Measurements from ENCODE around the gene PCDHB14. TPM values are rescaled to one million over a fixed set of nuclear protein-coding genes. Genes with fewer than 3 reads are reported as not detected.
"Not testable (repeated sequence)": the region's sequence is repeated elsewhere in the genome, so short reads cannot be mapped to it uniquely, and the experiment has no call there.

The PCDHB14 gene
- total RNA-seq (6.2 TPM), polyA plus RNA-seq (ENCODE audit: insufficient read depth, low read depth, low replicate concordance) (2.0 TPM)
- long read RNA-seq, donor 1, full-length matches to known transcripts = 16 of 16 reads
- long read RNA-seq, donor 1, partial matches to known transcripts = 0 of 16 reads
- long read RNA-seq, donor 1, other reads (novel, unspliced or antisense) = 0 of 16 reads
- long read RNA-seq, donor 2, full-length matches to known transcripts = 7 of 7 reads
- long read RNA-seq, donor 2, partial matches to known transcripts = 0 of 7 reads
- long read RNA-seq, donor 2, other reads (novel, unspliced or antisense) = 0 of 7 reads
- long read RNA-seq, donor 3, full-length matches to known transcripts = 8 of 8 reads
- long read RNA-seq, donor 3, partial matches to known transcripts = 0 of 8 reads
- long read RNA-seq, donor 3, other reads (novel, unspliced or antisense) = 0 of 8 reads
- long read RNA-seq, donor 4, full-length matches to known transcripts = 2 of 2 reads
- long read RNA-seq, donor 4, partial matches to known transcripts = 0 of 2 reads
- long read RNA-seq, donor 4, other reads (novel, unspliced or antisense) = 0 of 2 reads
- long read RNA-seq, donor 5 = 0 reads
- long read RNA-seq, donor 6 = 0 reads
- long read RNA-seq, donor 7, full-length matches to known transcripts = 3 of 3 reads
- long read RNA-seq, donor 7, partial matches to known transcripts = 0 of 3 reads
- long read RNA-seq, donor 7, other reads (novel, unspliced or antisense) = 0 of 3 reads
- long read RNA-seq, donor 8, full-length matches to known transcripts = 10 of 10 reads
- long read RNA-seq, donor 8, partial matches to known transcripts = 0 of 10 reads
- long read RNA-seq, donor 8, other reads (novel, unspliced or antisense) = 0 of 10 reads
- long read RNA-seq, donor 9, full-length matches to known transcripts = 2 of 2 reads
- long read RNA-seq, donor 9, partial matches to known transcripts = 0 of 2 reads
- long read RNA-seq, donor 9, other reads (novel, unspliced or antisense) = 0 of 2 reads
- long read RNA-seq, donor 10, full-length matches to known transcripts = 13 of 13 reads
- long read RNA-seq, donor 10, partial matches to known transcripts = 0 of 13 reads
- long read RNA-seq, donor 10, other reads (novel, unspliced or antisense) = 0 of 13 reads

GRCh38 chr5:141223112-141223783 is at the start of gene PCDHB14:
Gene PCDHB14 (plus strand): TSS chr5:141223343. CDS start chr5:141223506, 163 bp downstream.
- intact Hi-C loops (cut with DNase I) = no loop called here
- no peaks in the 10 kb centered on the region for H3K4me1 ChIP-seq (ENCODE audit: control insufficient read depth in 2 of 3, insufficient read depth in 2 of 3, low read depth in 1 of 3, low read length in 3 of 3)
- peak within 1 kb of the TSS in 1 of 3 donors; percentile 9 for H3K9ac ChIP-seq (ENCODE audit: low read length in 3 of 3)
- H3K9me3 ChIP-seq (ENCODE audit: control insufficient read depth in 2 of 3, insufficient read depth in 1 of 3, low read length in 3 of 3) = peaks cover 0 to 47% (median 8%) of the 10 kb centered on the region in 3 donors
- no peak within 1 kb of the TSS for H3K27ac ChIP-seq (ENCODE audit: low read depth in 2 of 2, low read length in 2 of 2)
- H3K4me3 ChIP-seq (ENCODE audit: low read length in 3 of 3) = peak within 1 kb of the TSS; percentile 28 to 50 (median 44)
- DNase-seq (peak in 2 of 5 donors; percentile 29 to 31), FAIRE-seq (no peak)
- TF ChIP-seq CTCF (IDR thresholded peaks at IDR 0.05; ENCODE audit: borderline replicate concordance, extremely low read depth, insufficient read depth) = no peak
- H3K36me3 ChIP-seq (ENCODE audit: control insufficient read depth in 2 of 3, insufficient read depth in 3 of 3, low read length in 3 of 3) = no peaks in the 10 kb centered on the region
- no peaks in the 10 kb centered on the region for H3K27me3 ChIP-seq (ENCODE audit: control insufficient read depth, insufficient read depth, low read length)

GRCh38 chr5:141174291-141175104 is 48.6 kb upstream of the PCDHB14 start:
- H3K36me3 ChIP-seq (ENCODE audit: control insufficient read depth in 2 of 3, insufficient read depth in 3 of 3, low read length in 3 of 3); intact Hi-C loops (cut with DNase I); FAIRE-seq; H3K27ac ChIP-seq (ENCODE audit: low read depth in 2 of 2, low read length in 2 of 2); H3K9ac ChIP-seq (ENCODE audit: low read length in 3 of 3); H3K4me3 ChIP-seq (ENCODE audit: low read length in 3 of 3); H3K27me3 ChIP-seq (ENCODE audit: control insufficient read depth, insufficient read depth, low read length); H3K4me1 ChIP-seq (ENCODE audit: control insufficient read depth in 2 of 3, insufficient read depth in 2 of 3, low read depth in 1 of 3, low read length in 3 of 3); DNase-seq: not testable (repeated sequence)
- peaks cover 2 to 25% (median 18%) of the 10 kb centered on the region in 3 donors for H3K9me3 ChIP-seq (ENCODE audit: control insufficient read depth in 2 of 3, insufficient read depth in 1 of 3, low read length in 3 of 3)

- Histone ChIP-seq H3K27ac (ENCODE audit: low read depth in 2 of 2, low read length in 2 of 2) (no peak overlapping the region), H3K4me1 (ENCODE audit: control insufficient read depth in 2 of 3, insufficient read depth in 2 of 3, low read depth in 1 of 3, low read length in 3 of 3) (no peaks in the 10 kb centered on the region), H3K9me3 (ENCODE audit: control insufficient read depth in 2 of 3, insufficient read depth in 1 of 3, low read length in 3 of 3) (peaks cover 2 to 25% (median 18%) of the 10 kb centered on the region in 3 donors), H3K36me3 (ENCODE audit: control insufficient read depth in 2 of 3, insufficient read depth in 3 of 3, low read length in 3 of 3) (no peaks in the 10 kb centered on the region), H3K9ac (ENCODE audit: low read length in 3 of 3) (no peak overlapping the region), H3K4me3 (ENCODE audit: low read length in 3 of 3) (no peak overlapping the region), H3K27me3 (ENCODE audit: control insufficient read depth, insufficient read depth, low read length) (peaks cover 2% of the 10 kb centered on the region)
- no peak for FAIRE-seq
- DNase-seq = no peak
- intact Hi-C loops (cut with DNase I) = no loop called here
- no peak for TF ChIP-seq CTCF (IDR thresholded peaks at IDR 0.05; ENCODE audit: borderline replicate concordance, extremely low read depth, insufficient read depth)
Measured at GRCh38 chr5:141175933-141176332, 47.2 kb upstream of the PCDHB14 start.

GRCh38 chr5:141177577-141178191 is 45.5 kb upstream of the PCDHB14 start, which contains the start of gene PCDHB8:
Gene PCDHB8 (plus strand): TSS chr5:141177790. CDS start chr5:141178035, 245 bp downstream.
- H3K4me1 ChIP-seq (ENCODE audit: control insufficient read depth in 2 of 3, insufficient read depth in 2 of 3, low read depth in 1 of 3, low read length in 3 of 3); FAIRE-seq; H3K27ac ChIP-seq (ENCODE audit: low read depth in 2 of 2, low read length in 2 of 2); H3K4me3 ChIP-seq (ENCODE audit: low read length in 3 of 3); H3K9ac ChIP-seq (ENCODE audit: low read length in 3 of 3); H3K36me3 ChIP-seq (ENCODE audit: control insufficient read depth in 2 of 3, insufficient read depth in 3 of 3, low read length in 3 of 3); intact Hi-C loops (cut with DNase I); DNase-seq; H3K27me3 ChIP-seq (ENCODE audit: control insufficient read depth, insufficient read depth, low read length): not testable (repeated sequence)
- H3K9me3 ChIP-seq (ENCODE audit: control insufficient read depth in 2 of 3, insufficient read depth in 1 of 3, low read length in 3 of 3) = peaks cover 2 to 28% (median 18%) of the 10 kb centered on the region in 3 donors

- H3K27me3 ChIP-seq (ENCODE audit: control insufficient read depth, insufficient read depth, low read length); H3K27ac ChIP-seq (ENCODE audit: low read depth in 2 of 2, low read length in 2 of 2); H3K4me1 ChIP-seq (ENCODE audit: control insufficient read depth in 2 of 3, insufficient read depth in 2 of 3, low read depth in 1 of 3, low read length in 3 of 3); intact Hi-C loops (cut with DNase I); H3K36me3 ChIP-seq (ENCODE audit: control insufficient read depth in 2 of 3, insufficient read depth in 3 of 3, low read length in 3 of 3); H3K4me3 ChIP-seq (ENCODE audit: low read length in 3 of 3); H3K9ac ChIP-seq (ENCODE audit: low read length in 3 of 3); FAIRE-seq: not testable (repeated sequence)
- peak in 1 of 5 donors; percentile 35 for DNase-seq
- H3K9me3 ChIP-seq (ENCODE audit: control insufficient read depth in 2 of 3, insufficient read depth in 1 of 3, low read length in 3 of 3) = peaks cover 2 to 28% (median 26%) of the 10 kb centered on the region in 3 donors
Measured at GRCh38 chr5:141179371-141179770, 43.8 kb upstream of the PCDHB14 start.
